Uterine smooth muscle cell (primary cell): Measurements from ENCODE around the gene SEMA3C. TPM values are rescaled to one million over a fixed set of nuclear protein-coding genes. Genes with fewer than 3 reads are reported as not detected.

Source experiments
- total RNA-seq: library from RNA; depleted of rRNA; stranded (reverse); fragments of >200 nt; gene quantifications from 2 replicates; pipeline ENCODE4 v1.2.3, GENCODE V29; 2014

Gene SEMA3C
- total RNA-seq: 233 and 345 TPM in 2 replicates

DNA sequence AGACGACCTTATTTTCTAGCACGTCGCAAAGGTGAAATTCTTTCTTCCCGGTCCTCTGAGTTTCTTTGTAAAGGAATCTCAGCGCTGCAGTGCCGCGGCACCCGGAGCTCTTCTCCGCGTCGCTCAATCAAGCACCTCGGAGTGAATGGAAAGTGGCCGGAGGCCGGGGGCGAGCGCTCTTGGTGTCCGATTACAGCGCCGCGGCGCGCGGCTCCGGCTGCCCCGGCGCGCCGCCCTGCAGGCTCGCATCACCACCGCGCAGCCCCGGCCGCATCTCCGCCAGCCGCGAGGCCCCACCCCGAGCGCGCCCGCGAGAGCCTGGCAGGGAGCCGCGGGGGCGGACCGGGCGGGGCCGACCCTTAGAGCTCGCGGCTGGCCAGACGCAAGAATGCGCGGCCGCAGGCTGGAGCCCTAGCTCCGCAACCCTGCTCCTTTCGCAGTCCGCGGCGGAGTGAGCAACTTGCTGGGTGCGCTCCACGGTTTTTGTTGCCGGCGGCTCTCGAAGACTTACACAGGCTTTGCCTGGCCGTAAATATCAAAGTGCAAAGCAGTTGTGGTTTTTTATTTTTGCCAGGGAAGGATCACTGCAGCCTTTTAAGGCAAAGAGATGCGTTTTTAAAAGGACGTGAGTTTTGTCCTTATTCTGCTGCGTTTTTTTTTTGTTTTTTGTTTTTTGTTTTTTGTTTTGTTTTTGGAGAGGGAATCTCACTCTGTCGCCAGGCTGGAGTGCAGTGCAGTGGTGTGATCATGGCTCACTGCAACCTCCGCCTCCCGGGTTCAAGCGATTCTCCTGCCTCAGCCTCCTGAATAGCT lies at the start of gene SEMA3C:
Gene SEMA3C (minus strand): TSS at position 143 of the 813 bp plus-strand sequence. CDS start 2,270 bp downstream, outside the sequence.

